ENCODE measurements around the gene MTRFR.

Gene MTRFR

GRCh38 chr12:123270214-123271000 lies 37.2 kb downstream of the MTRFR start:
- FAIRE-seq (peak; percentile 86), DNase-seq (ENCODE audit: insufficient read length, low spot score) (no peak)

GRCh38 chr12:123271001-123271668 lies 37.9 kb downstream of the MTRFR start:
- TF ChIP-seq POLR2AphosphoS5 (IDR thresholded peaks at IDR 0.05; ENCODE audit: low read depth, low read length) (no peak), SPI1 (IDR thresholded peaks at IDR 0.05; ENCODE audit: low read depth, low read length) (no peak), POU2F2 (IDR thresholded peaks at IDR 0.05; ENCODE audit: low read depth, low read length) (no peak), PAX5 (IDR thresholded peaks at IDR 0.05; ENCODE audit: insufficient read depth, low read length, severe bottlenecking) (no peak), POLR2A (IDR thresholded peaks at IDR 0.05; ENCODE audit: low read depth, low read length) (no peak), TAF1 (IDR thresholded peaks at IDR 0.05; ENCODE audit: low read depth, low read length) (no peak)
- peak; percentile 84 for DNase-seq (ENCODE audit: insufficient read length, low spot score)
- FAIRE-seq: peak; percentile 77

More at GRCh38 chr12:123270214-123271000, 37.2 kb downstream of the MTRFR start:
- TF ChIP-seq POLR2AphosphoS5 (IDR thresholded peaks at IDR 0.05; ENCODE audit: low read depth, low read length) (no peak), POLR2A (IDR thresholded peaks at IDR 0.05; ENCODE audit: low read depth, low read length) (no peak), POU2F2 (IDR thresholded peaks at IDR 0.05; ENCODE audit: low read depth, low read length) (no peak), SPI1 (IDR thresholded peaks at IDR 0.05; ENCODE audit: low read depth, low read length) (no peak), PAX5 (IDR thresholded peaks at IDR 0.05; ENCODE audit: insufficient read depth, low read length, severe bottlenecking) (no peak), TAF1 (IDR thresholded peaks at IDR 0.05; ENCODE audit: low read depth, low read length) (no peak)

GRCh38 chr12:123273166-123273565 lies 39.9 kb downstream of the MTRFR start:
- TF ChIP-seq SPI1 (IDR thresholded peaks at IDR 0.05; ENCODE audit: low read depth, low read length) (no peak), POLR2AphosphoS5 (IDR thresholded peaks at IDR 0.05; ENCODE audit: low read depth, low read length) (no peak), PAX5 (IDR thresholded peaks at IDR 0.05; ENCODE audit: insufficient read depth, low read length, severe bottlenecking) (no peak), POU2F2 (IDR thresholded peaks at IDR 0.05; ENCODE audit: low read depth, low read length) (no peak), POLR2A (IDR thresholded peaks at IDR 0.05; ENCODE audit: low read depth, low read length) (no peak), TAF1 (IDR thresholded peaks at IDR 0.05; ENCODE audit: low read depth, low read length) (no peak)
- DNase-seq (ENCODE audit: insufficient read length, low spot score) (no peak), FAIRE-seq (peak; percentile 28)

- no peak for TF ChIP-seq POU2F2 (IDR thresholded peaks at IDR 0.05; ENCODE audit: low read depth, low read length)
- TF ChIP-seq PAX5 (IDR thresholded peaks at IDR 0.05; ENCODE audit: insufficient read depth, low read length, severe bottlenecking): no peak
- TF ChIP-seq SPI1 (IDR thresholded peaks at IDR 0.05; ENCODE audit: low read depth, low read length): peak; percentile 96
Observed at GRCh38 chr12:123278101-123278627, 44.9 kb downstream of the MTRFR start.

GRCh38 chr12:123280971-123281370 lies 47.7 kb downstream of the MTRFR start:
- no peak for FAIRE-seq
- no peak for DNase-seq (ENCODE audit: insufficient read length, low spot score)
- TF ChIP-seq TAF1 (IDR thresholded peaks at IDR 0.05; ENCODE audit: low read depth, low read length): no peak
- TF ChIP-seq POLR2AphosphoS5 (IDR thresholded peaks at IDR 0.05; ENCODE audit: low read depth, low read length): no peak

More at GRCh38 chr12:123278101-123278627, 44.9 kb downstream of the MTRFR start:
- FAIRE-seq (peak; percentile 84), DNase-seq (ENCODE audit: insufficient read length, low spot score) (peak; percentile 51)

- TF ChIP-seq TAF1 (IDR thresholded peaks at IDR 0.05; ENCODE audit: low read depth, low read length): no peak
- FAIRE-seq (no peak), DNase-seq (ENCODE audit: insufficient read length, low spot score) (no peak)
Observed at GRCh38 chr12:123282111-123282510, 48.9 kb downstream of the MTRFR start.

- TF ChIP-seq POLR2AphosphoS5 (IDR thresholded peaks at IDR 0.05; ENCODE audit: low read depth, low read length) (no peak), TAF1 (IDR thresholded peaks at IDR 0.05; ENCODE audit: low read depth, low read length) (no peak), SPI1 (IDR thresholded peaks at IDR 0.05; ENCODE audit: low read depth, low read length) (no peak), POU2F2 (IDR thresholded peaks at IDR 0.05; ENCODE audit: low read depth, low read length) (no peak), PAX5 (IDR thresholded peaks at IDR 0.05; ENCODE audit: insufficient read depth, low read length, severe bottlenecking) (no peak), POLR2A (IDR thresholded peaks at IDR 0.05; ENCODE audit: low read depth, low read length) (no peak)
- DNase-seq (ENCODE audit: insufficient read length, low spot score): no peak
- FAIRE-seq: no peak
Observed at GRCh38 chr12:123283461-123283860, 50.2 kb downstream of the MTRFR start.

- FAIRE-seq: no peak
- no peak for TF ChIP-seq POLR2AphosphoS5 (IDR thresholded peaks at IDR 0.05; ENCODE audit: low read depth, low read length)
- no peak for TF ChIP-seq PAX5 (IDR thresholded peaks at IDR 0.05; ENCODE audit: insufficient read depth, low read length, severe bottlenecking)
- no peak for TF ChIP-seq TAF1 (IDR thresholded peaks at IDR 0.05; ENCODE audit: low read depth, low read length)
- no peak for TF ChIP-seq SPI1 (IDR thresholded peaks at IDR 0.05; ENCODE audit: low read depth, low read length)
- no peak for DNase-seq (ENCODE audit: insufficient read length, low spot score)
Observed at GRCh38 chr12:123284669-123285068, 51.4 kb downstream of the MTRFR start.

- FAIRE-seq: no peak
- TF ChIP-seq POLR2AphosphoS5 (IDR thresholded peaks at IDR 0.05; ENCODE audit: low read depth, low read length): no peak
- no peak for TF ChIP-seq TAF1 (IDR thresholded peaks at IDR 0.05; ENCODE audit: low read depth, low read length)
- no peak for TF ChIP-seq SPI1 (IDR thresholded peaks at IDR 0.05; ENCODE audit: low read depth, low read length)
- no peak for TF ChIP-seq POLR2A (IDR thresholded peaks at IDR 0.05; ENCODE audit: low read depth, low read length)
- TF ChIP-seq POU2F2 (IDR thresholded peaks at IDR 0.05; ENCODE audit: low read depth, low read length): no peak
- no peak for TF ChIP-seq PAX5 (IDR thresholded peaks at IDR 0.05; ENCODE audit: insufficient read depth, low read length, severe bottlenecking)
Observed at GRCh38 chr12:123286652-123287373, 53.6 kb downstream of the MTRFR start.

More at GRCh38 chr12:123286652-123287373, 53.6 kb downstream of the MTRFR start:
- DNase-seq (ENCODE audit: insufficient read length, low spot score): no peak
